IMR-90 (cell line): Measurements from ENCODE around the gene DACH1. TPM values are rescaled to one million over a fixed set of nuclear protein-coding genes. Genes with fewer than 3 reads are reported as not detected.
"Not testable (repeated sequence)": the region's sequence is repeated elsewhere in the genome, so short reads cannot be mapped to it uniquely, and the experiment has no call there.

Source experiments
- ATAC-seq: fragments of 200-7000 bp; cut with Tn5 transposase; 2 replicates; pipeline ENCODE4 v1.9.1; 2020; ENCODE audit warnings: low read depth, mild to moderate bottlenecking, moderate library complexity
- BruUV-seq: library from RNA; stranded (reverse); fragments of 400-500 nt; replicated peaks from 2 replicates; lab custom pipeline; 2021; lab: Mats Ljungman, UMichigan
- CTCF ChIA-PET: fragments of 300-600 bp; formaldehyde crosslinking; extraction: SDS; loops from one replicate; lab custom pipeline; 2021; ENCODE audit warnings: antibody characterized with exemption; lab: Yijun Ruan, JAX
- POLR2A ChIA-PET: fragments of 300-600 bp; sonication (Branson Sonifier 250); formaldehyde crosslinking; loops from one replicate; lab custom pipeline; 2022; ENCODE audit warnings: antibody characterized with exemption; ENCODE audit not compliant: unreplicated experiment; lab: Charles Lee
- DNase-seq: peaks from one replicate; pipeline ENCODE4 v3.0.0; 2013
- H2AFZ ChIP-seq: replicated peaks from 2 replicates; pipeline ENCODE3; 2013; ENCODE audit warnings: low read length, mild to moderate bottlenecking; ENCODE audit not compliant: poor library complexity
- H2AK5ac ChIP-seq: 2 replicates; pipeline ENCODE4 v1.6.1; 2013; ENCODE audit warnings: low read depth, low read length, inconsistent platforms
- H2AK9ac ChIP-seq: replicated peaks from 2 replicates; pipeline ENCODE3; 2013; ENCODE audit warnings: mild to moderate bottlenecking, low read depth, low read length, moderate library complexity; ENCODE audit not compliant: poor library complexity
- H2BK120ac ChIP-seq: 2 replicates; pipeline ENCODE4 v1.6.1; 2013; ENCODE audit warnings: low read depth, low read length, inconsistent platforms
- H2BK15ac ChIP-seq: 3 replicates; pipeline ENCODE4 v1.6.1; 2013; ENCODE audit warnings: low read depth, low read length, inconsistent platforms
- H2BK20ac ChIP-seq: 2 replicates; pipeline ENCODE4 v1.6.1; 2013; ENCODE audit warnings: low read depth, mild to moderate bottlenecking, inconsistent platforms, low read length, moderate library complexity
- H2BK5ac ChIP-seq: 2 replicates; pipeline ENCODE4 v1.6.1; 2013; ENCODE audit warnings: mild to moderate bottlenecking, low read depth, low read length, inconsistent platforms; ENCODE audit not compliant: poor library complexity, severe bottlenecking
- H3K14ac ChIP-seq: replicated peaks from 2 replicates; pipeline ENCODE4 v1.6.1; 2013; ENCODE audit warnings: low read depth, low read length, inconsistent platforms
- H3K18ac ChIP-seq: 2 replicates; pipeline ENCODE4 v1.6.1; 2013; ENCODE audit warnings: low read depth, low read length, control low read depth
- H3K23ac ChIP-seq: 2 replicates; pipeline ENCODE4 v1.6.1; 2013; ENCODE audit warnings: low read depth, low read length, inconsistent platforms
- H3K27ac ChIP-seq: 2 replicates; pipeline ENCODE4 v1.5.1; 2013; ENCODE audit warnings: mild to moderate bottlenecking, control low read depth, low read length; ENCODE audit not compliant: insufficient read depth
- H3K27me3 ChIP-seq: 2 replicates; pipeline ENCODE4 v1.6.1; 2013; ENCODE audit warnings: low read length; ENCODE audit not compliant: control insufficient read depth, insufficient read depth
- H3K36me3 ChIP-seq: 2 replicates; pipeline ENCODE4 v1.6.1; 2013; ENCODE audit warnings: low read length, mixed read lengths; ENCODE audit not compliant: control insufficient read depth, insufficient read depth
- H3K4ac ChIP-seq: 2 replicates; pipeline ENCODE4 v1.6.1; 2013; ENCODE audit warnings: low read depth, low read length, inconsistent platforms
- H3K4me1 ChIP-seq: 2 replicates; pipeline ENCODE4 v1.6.1; 2013; ENCODE audit warnings: low read length, mixed read lengths; ENCODE audit not compliant: control insufficient read depth, insufficient read depth
- H3K4me2 ChIP-seq: 2 replicates; pipeline ENCODE4 v1.6.1; 2013; ENCODE audit warnings: low read depth, mild to moderate bottlenecking, control low read depth, low read length, moderate library complexity
- H3K4me3 ChIP-seq: 2 replicates; pipeline ENCODE4 v1.5.1; 2013; ENCODE audit warnings: low read depth, mild to moderate bottlenecking, control low read depth, low read length, moderate library complexity; ENCODE audit not compliant: insufficient read depth
- H3K56ac ChIP-seq: 2 replicates; pipeline ENCODE4 v1.6.1; 2013; ENCODE audit warnings: low read length, inconsistent platforms; ENCODE audit not compliant: insufficient read depth; ENCODE audit errors: extremely low read depth
- H3K79me1 ChIP-seq, 2 experiments: 2 replicates each; pipeline ENCODE4 v1.6.1; 2013; ENCODE audit warnings: low read length in 2 of 2, inconsistent platforms in 1 of 2, low read depth in 1 of 2
- H3K9ac ChIP-seq: 2 replicates; pipeline ENCODE4 v1.6.1; 2013; ENCODE audit warnings: low read depth, low read length, control low read depth
- H3K9me1 ChIP-seq: 2 replicates; pipeline ENCODE4 v1.6.1; 2013; ENCODE audit warnings: low read length, inconsistent platforms; ENCODE audit not compliant: insufficient read depth
- H3K9me3 ChIP-seq: 2 replicates; pipeline ENCODE4 v1.6.1; 2013; ENCODE audit warnings: low read length; ENCODE audit not compliant: control insufficient read depth, insufficient read depth
- H4K20me1 ChIP-seq: 2 replicates; pipeline ENCODE4 v1.6.1; 2013; ENCODE audit warnings: low read length, inconsistent platforms; ENCODE audit not compliant: insufficient read depth
- H4K5ac ChIP-seq: 2 replicates; pipeline ENCODE4 v1.6.1; 2013; ENCODE audit warnings: mild to moderate bottlenecking, low read depth, low read length, control low read depth
- H4K8ac ChIP-seq, 2 experiments: 2 replicates each; pipeline ENCODE4 v1.6.1; 2013; ENCODE audit warnings: low read depth in 2 of 2, low read length in 2 of 2, control low read depth in 1 of 2, inconsistent platforms in 1 of 2
- H4K91ac ChIP-seq: 2 replicates; pipeline ENCODE4 v1.6.1; 2013; ENCODE audit warnings: low read depth, low read length, inconsistent platforms; ENCODE audit not compliant: insufficient read depth
- WGBS, 2 experiments: methylation state at CpG; one replicate each; pipeline versions ENCODE4 v1.1.5 to v1.1.7; 2013; ENCODE audit warnings: missing lambda C conversion rate in 2 of 2; ENCODE audit not compliant: insufficient read length in 1 of 2; ENCODE audit errors: extremely low coverage in 2 of 2; 5-methylcytosine and 5-hydroxymethylcytosine counted together
- dilution Hi-C: fragments of 300-500 bp; cut with HindIII; formaldehyde crosslinking; loops from one replicate; pipeline ENCODE4 v1.14.3; 2018; ENCODE audit warnings: low sequenced_read_pairs; ENCODE audit not compliant: unreplicated experiment
- in situ Hi-C: fragments of 300-500 bp; cut with MboI; formaldehyde crosslinking; loops from 3 replicates; pipeline ENCODE4 v1.14.3; 2019; ENCODE audit warnings: low sequenced_read_pairs, inconsistent platforms, mixed read lengths
- intact Hi-C: fragments of 100-400 bp; cut with micrococcal nuclease; formaldehyde crosslinking; loops from 2 replicates; pipeline ENCODE4 v1.10.0; 2022
- polyA plus RNA-seq, 3 experiments: library from polyadenylated mRNA; depleted of rRNA; stranded (reverse); fragments of >200 nt; gene quantifications; 2 replicates each; pipeline ENCODE4 v1.2.3, GENCODE V29; 2012; ENCODE audit warnings: low replicate concordance in 1 of 3
- total RNA-seq: library from RNA; depleted of rRNA; stranded (reverse); fragments of >200 nt; gene quantifications from 2 replicates; pipeline ENCODE4 v1.2.3, GENCODE V29; 2012

DACH1 gene
- total and polyA plus RNA-seq, 2 of the 4 experiments (the other 2 are of a cell fraction), result not detected

- H4K91ac ChIP-seq, CTCF ChIA-PET: not testable (repeated sequence)
Measured at GRCh38 chr13:71893506-71893905, 26.5 kb upstream of the DACH1 start.

More at GRCh38 chr13:71893506-71893905, 26.5 kb upstream of the DACH1 start:
- in situ Hi-C loops, H3K36me3 ChIP-seq, H3K27ac ChIP-seq, H4K8ac ChIP-seq, POLR2A ChIA-PET, intact Hi-C loops, H2BK20ac ChIP-seq, H2BK120ac ChIP-seq, H4K5ac ChIP-seq, H3K56ac ChIP-seq, H2AFZ ChIP-seq, H3K79me1 ChIP-seq, H2BK15ac ChIP-seq, H2BK5ac ChIP-seq, H3K9ac ChIP-seq, H3K9me1 ChIP-seq, dilution Hi-C loops, DNase-seq, H2AK5ac ChIP-seq, ATAC-seq, H3K4me1 ChIP-seq, H3K9me3 ChIP-seq, H3K23ac ChIP-seq, H3K14ac ChIP-seq, H3K4me2 ChIP-seq, H3K27me3 ChIP-seq, H3K4me3 ChIP-seq, BruUV-seq, H2AK9ac ChIP-seq, H3K4ac ChIP-seq, H4K20me1 ChIP-seq, H3K18ac ChIP-seq: not testable (repeated sequence)
- WGBS, 2 experiments, result no CpG with 5 or more reads among the region's 3 CpGs
